ENCODE data around the gene CEP192.
"Not testable (repeated sequence)": the region's sequence is repeated elsewhere in the genome, so short reads cannot be mapped to it uniquely, and the experiment has no call there.

The CEP192 gene

DNA sequence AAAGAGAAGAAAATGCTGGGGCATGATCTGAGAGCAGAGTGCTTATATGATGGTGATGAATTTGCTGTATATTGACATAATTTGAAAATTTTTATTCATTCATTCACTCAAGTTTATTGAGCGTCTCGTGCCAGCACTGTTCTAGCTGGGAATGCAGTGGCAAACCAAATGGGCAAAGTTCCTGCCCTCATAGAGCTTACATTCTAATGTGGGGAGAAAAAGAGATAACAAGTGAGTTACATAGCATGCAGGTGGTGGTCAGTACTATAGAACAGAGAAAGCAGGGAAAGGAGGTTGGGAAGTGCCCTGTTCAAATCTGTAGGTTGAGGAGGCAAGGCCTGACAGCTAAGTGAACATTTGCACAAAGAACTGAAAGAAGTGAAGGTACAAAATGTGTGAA lies 4.3 kb downstream of the CEP192 start:
- DNase-seq, result no peak

DNA sequence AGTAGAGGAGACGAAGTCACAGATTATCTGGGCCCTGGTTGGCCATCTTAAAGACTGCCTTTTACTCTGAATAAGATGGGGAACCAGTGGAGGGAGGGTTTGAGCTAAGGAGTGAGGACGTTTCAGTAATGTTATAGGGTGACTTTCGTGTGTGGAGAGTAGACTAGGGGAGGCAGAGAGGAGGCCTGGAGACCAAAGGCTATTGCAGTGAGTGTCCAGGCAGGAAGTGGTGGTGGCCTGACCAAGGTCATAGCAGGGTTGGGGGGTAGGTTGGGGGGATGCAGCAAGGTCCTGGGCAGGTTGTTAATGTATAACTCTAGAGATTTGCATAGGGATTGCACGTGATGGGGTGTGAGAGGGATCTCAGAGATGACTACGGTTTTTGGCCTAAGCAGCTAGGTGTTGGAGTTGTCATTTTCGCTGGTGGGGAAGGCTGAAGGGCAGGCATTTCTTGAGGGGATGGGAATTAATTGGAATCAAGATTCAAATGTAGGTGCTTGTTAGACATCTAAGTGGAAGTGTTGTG lies 4.9 kb downstream of the CEP192 start:
- DNase-seq, result no peak

- no peak for DNase-seq
These were observed 5.6 kb downstream of the CEP192 start for GRCh38 chr18:12996661-12997292.

DNA sequence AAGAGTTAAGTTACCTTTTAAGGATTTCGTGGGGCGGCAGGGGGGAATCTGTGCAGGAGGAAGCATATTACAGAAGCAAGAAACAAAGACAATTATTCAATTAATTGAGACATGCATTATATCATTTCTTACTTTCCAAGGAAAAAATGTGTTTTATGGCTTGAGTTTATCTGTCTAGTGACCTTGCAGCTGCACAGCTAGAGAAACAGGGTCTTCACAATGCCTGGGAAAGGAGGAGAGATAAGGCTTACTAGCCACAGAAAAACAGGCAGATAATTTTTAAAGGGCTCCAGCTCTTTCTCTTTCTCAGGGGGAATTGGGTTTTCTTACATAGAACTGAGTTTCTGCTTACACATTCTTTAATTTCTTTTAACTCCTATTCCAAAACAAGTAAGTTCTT lies 6.2 kb downstream of the CEP192 start:
- not testable (repeated sequence) for DNase-seq

DNA sequence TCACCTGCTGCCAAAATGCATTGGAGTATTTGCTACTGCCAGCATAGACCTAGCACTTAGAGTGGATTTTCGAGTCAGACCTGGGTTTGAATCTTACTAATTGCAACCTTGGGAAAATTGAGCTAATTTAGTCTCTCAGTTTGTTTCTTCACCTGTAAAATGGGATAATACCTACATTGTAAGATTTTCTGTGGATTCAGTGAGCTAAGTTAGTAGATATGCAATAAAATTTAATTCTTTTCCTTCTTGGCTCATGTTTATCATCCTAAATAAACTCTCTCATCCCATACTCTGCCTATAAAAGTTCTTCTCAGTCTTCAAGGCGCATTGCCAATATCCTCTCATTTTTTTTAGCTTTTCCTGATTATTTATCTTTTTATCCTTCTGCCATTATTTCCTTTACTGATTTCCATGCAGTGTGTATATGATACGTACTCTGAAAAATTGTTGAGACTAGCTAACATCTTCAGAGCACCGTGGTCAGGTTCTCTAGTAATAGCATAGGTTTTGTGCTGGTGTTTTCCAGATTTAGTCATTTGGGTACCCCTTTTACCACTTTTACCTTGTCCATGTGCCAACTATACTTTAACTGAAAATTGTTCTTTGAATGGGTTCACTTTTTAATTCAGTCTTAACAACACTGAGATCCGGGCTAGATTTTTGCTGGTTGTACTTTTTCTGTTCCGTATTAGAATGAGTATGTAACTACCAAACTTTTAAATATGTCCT lies 7.3 kb downstream of the CEP192 start:
- DNase-seq, result no peak

- peak in 1 of 2 donors; percentile 26 for DNase-seq
These were observed 12.3 kb downstream of the CEP192 start for GRCh38 chr18:13003466-13003896.

GRCh38 chr18:13004396-13004795 lies 13.2 kb downstream of the CEP192 start:
- DNase-seq, result no peak

- no peak for DNase-seq
These were observed 14.1 kb downstream of the CEP192 start for GRCh38 chr18:13005289-13005688.

- DNase-seq, result no peak
These were observed 15.5 kb downstream of the CEP192 start for GRCh38 chr18:13006531-13007247.

DNA sequence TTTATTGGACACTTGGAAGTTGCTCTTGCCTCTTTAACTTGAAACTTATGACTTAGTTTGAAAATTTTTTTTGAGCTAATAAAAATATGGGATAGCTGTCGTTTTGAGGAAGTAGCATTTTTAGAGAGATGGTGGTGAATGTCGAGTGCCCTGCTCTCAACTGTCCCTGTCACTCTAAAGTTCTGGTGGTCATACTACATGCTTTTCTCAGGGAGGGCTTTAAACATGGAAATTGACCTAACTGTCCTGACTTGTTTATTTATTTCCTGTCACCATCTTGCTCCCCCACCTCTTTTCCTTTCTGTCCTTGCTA lies 16.0 kb downstream of the CEP192 start:
- DNase-seq, result no peak

DNA sequence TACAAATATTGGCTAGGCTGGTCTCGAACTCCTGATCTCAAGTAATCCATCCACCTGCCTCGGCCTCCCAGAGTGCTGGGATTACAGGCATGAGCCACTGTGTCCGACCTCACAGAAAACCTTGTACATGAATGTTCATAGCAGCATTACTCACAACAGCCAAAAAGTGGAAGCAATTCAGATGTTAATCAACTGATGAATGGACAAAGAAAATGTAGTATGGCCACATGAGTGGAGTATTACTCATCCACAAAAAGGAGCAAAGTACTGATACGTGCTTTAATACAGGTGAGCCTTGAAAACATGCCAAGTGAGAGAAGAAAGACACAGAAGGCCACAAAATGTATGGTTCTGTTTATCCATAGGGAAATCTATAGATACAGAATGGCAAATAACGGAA lies 20.6 kb downstream of the CEP192 start:
- no peak for DNase-seq

- DNase-seq, result no peak
These were observed 23.1 kb downstream of the CEP192 start for GRCh38 chr18:13014232-13014631.

DNA sequence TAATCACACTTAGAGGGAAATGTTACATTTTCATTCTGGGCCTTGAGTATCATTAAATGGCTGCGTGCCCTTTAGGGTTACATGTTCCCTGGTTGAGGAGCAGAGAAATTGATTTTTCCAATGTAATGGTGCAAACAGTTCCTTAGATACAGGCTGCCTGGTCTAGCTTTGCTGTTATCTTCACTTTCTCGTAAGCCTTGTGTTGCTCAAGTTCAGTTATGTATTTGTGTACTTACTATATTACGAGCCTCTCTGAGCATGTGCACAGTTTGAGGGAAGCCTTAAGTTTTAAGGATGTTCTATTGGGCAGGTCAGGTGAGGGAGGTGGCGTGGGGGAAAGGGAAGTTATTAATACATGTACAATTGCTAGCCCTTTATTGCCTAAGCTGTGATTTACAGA lies 23.7 kb downstream of the CEP192 start:
- DNase-seq, result no peak

DNA sequence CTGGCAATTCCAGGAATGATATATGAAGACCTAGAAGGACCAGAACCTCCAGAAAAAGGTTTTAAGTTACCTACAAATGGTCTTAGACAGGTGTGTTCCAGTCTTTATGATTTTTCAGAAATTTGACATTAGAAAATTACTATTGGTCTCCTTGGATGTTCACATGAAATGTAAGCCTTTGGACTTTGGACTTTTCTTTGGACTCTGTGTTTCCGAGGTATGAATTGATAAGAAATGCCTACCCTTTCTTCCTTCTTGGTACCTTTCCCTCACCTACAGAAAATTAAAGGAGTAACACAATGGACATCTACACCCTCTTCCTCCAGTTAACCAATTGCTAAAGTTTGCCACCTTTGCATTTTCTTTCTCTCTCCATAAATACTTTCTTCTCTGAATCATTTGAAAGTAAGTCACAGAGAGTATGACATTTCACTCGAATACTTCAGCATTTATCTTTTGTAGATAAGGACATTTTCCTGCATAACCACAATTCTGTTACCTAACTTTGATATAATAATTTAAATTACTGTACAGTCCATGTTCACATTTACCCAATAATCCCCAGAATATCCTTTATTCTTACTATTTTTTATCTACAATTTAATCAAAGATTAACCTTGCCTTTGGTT lies 26.2 kb downstream of the CEP192 start:
- no peak for DNase-seq

DNA sequence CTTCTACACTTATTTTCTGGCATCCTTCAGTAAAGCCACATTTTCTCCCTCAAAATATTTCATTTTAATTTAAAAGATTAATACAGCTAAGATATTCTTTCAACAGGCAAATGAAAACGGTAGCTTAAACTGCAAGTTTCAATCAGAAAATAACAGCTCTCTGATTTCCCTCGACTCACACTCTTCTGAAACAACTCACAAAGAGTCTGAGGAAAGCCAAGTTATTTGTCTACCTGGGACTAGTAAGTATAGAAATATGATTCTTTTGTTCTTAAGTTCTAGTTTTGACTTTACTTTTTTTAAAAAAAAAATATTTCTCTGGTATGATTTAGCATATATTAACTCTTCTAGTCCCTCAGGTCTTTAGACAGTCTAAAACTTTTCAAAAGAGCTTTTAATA lies 27.2 kb downstream of the CEP192 start:
- DNase-seq, result no peak

DNA sequence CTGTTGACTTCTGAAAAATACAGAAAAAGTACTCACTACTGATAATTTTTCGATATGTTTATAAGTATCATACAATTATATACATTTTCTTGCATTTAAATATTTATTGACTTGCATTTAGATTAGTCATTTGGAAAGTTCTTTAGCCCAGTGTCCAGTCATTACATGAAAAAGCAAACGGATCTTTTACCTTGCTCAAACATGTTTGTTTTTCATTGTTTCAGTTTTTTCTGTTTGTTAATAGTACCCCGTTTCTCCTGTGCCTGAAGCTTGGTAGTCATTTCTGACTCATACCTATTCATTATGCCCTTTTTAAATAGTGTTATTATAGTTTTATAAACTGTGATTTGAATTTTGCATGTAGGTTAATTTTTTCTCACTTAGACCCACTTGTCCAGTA lies 28.1 kb downstream of the CEP192 start:
- no peak for DNase-seq

- DNase-seq, result no peak
These were observed 31.5 kb downstream of the CEP192 start for GRCh38 chr18:13022644-13023043.

- no peak for DNase-seq
These were observed 34.1 kb downstream of the CEP192 start for GRCh38 chr18:13025233-13025632.

DNA sequence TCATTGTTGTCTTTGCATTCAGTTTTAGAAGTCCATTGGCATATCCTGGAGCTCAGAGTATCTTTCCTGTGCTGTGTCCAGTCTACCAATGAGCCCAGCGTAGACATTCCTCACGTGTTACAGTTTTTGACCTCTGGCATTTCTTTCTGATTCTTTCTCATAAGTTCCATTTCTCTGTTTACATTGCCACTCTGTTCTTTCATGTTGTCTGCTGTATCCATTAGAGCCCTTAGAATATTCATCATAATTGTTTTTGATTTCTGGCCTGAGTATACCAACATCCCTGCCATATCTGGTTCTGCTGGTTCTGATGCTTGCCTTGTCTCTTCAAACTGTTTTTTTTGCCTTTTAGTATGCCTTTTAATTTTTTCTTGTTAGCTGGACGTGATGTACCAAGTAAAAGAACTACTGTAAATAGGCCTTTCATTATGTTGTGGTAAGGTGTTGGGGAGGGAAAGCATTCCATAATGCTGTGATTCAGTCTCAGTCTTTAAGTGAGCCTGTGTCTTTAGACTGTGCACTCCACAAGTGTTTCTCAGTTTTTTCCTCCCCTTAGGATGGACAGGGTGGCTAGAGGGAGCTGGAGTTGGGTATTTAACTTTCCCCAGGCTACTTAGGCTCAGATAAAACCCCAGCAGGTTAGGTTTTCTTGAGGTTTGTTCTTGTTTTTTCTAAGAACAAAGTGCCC lies 35.6 kb downstream of the CEP192 start:
- no peak for DNase-seq

DNA sequence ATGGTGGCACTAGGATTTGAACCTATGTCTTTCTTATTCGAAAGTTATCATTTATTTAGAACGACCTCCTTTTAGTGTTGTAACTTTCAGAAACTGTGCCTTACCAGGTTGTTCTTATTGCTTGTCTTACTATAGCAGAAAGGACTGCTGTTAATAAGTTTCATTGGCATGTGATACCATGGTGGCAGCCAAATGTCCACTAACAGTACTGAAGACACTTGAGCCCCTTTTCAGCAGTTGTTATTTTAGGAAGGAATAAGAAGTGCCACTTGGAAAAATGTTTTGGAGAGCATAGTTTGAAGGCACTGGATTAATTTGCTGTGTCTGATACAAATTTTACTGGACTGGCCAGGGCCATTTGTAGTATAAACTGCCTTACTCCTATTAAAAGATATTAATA lies 37.7 kb downstream of the CEP192 start:
- no peak for DNase-seq

DNA sequence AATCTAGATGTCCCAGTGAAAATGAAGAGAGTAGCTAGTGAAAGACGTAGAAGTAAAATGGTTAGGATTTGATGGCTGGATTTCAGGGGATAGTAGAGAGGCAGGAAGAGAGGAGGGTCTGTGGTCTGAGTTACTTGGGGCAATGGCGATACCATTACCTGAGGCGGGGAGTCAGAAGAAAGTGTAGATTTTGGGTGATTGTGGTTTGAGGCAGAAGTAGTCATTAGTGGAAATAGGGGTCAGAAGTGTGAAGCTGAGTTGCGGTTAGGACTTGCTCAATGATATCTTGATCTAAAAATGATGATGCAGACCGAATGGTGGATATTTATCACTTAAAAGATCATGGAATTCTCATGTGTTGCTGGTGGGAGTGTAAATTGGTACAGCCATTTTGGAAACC lies 41.0 kb downstream of the CEP192 start:
- no peak for DNase-seq

GRCh38 chr18:13035249-13035914 lies 44.2 kb downstream of the CEP192 start:
- DNase-seq, result no peak
